Thymus (tissue), 11 donors: ENCODE measurements around the gene FBXO17. TPM values are rescaled to one million over a fixed set of nuclear protein-coding genes. Genes with fewer than 3 reads are reported as not detected.

ENCODE experiments used
- DNase-seq, 9 donors: peaks; one replicate each; pipeline ENCODE4 v3.0.0-alpha.2; 2013; ENCODE audit warnings: low spot score in 9 of 9, low read depth in 6 of 9, missing footprints in 1 of 9
- H3K27ac ChIP-seq, 2 donors: one replicate each; pipeline ENCODE4 v1.5.1; 2013; ENCODE audit warnings: control low read depth in 1 of 2, low read depth in 1 of 2, low read length in 1 of 2, mild to moderate bottlenecking in 1 of 2, moderate library complexity in 1 of 2
- H3K27me3 ChIP-seq, 2 donors: one replicate each; pipeline ENCODE4 v1.5.1; 2013; ENCODE audit warnings: low read length in 1 of 2; ENCODE audit not compliant: control insufficient read depth in 2 of 2, insufficient read depth in 1 of 2
- H3K36me3 ChIP-seq, 2 donors: one replicate each; pipeline ENCODE4 v1.5.1; 2013; ENCODE audit warnings: low read length in 1 of 2, mild to moderate bottlenecking in 1 of 2, moderate library complexity in 1 of 2; ENCODE audit not compliant: control insufficient read depth in 2 of 2, insufficient read depth in 2 of 2
- H3K4me1 ChIP-seq, 2 donors: one replicate each; pipeline ENCODE4 v1.5.1; 2013; ENCODE audit warnings: low read length in 2 of 2; ENCODE audit not compliant: control insufficient read depth in 2 of 2, insufficient read depth in 2 of 2
- H3K4me3 ChIP-seq, 2 donors: one replicate each; pipeline ENCODE4 v1.5.1; 2013; ENCODE audit warnings: low read length in 2 of 2, control low read depth in 1 of 2, mild to moderate bottlenecking in 1 of 2
- H3K9me3 ChIP-seq, 2 donors: one replicate each; pipeline ENCODE4 v1.5.1; 2013; ENCODE audit warnings: low read length in 1 of 2, mild to moderate bottlenecking in 1 of 2; ENCODE audit not compliant: control insufficient read depth in 2 of 2, insufficient read depth in 1 of 2
- WGBS: extraction: QIAGEN DNeasy Blood & Tissue Kit; methylation state at CpG from one replicate; pipeline ENCODE4 v1.1.7; 2013; 5-methylcytosine and 5-hydroxymethylcytosine counted together
- polyA plus RNA-seq: library from polyadenylated mRNA; stranded (reverse); fragments of 200-250 nt; gene quantifications from one replicate; pipeline ENCODE4 v1.2.3, GENCODE V29; 2013
- total RNA-seq: library from RNA; stranded (reverse); fragments of 120-200 nt; gene quantifications from one replicate; pipeline ENCODE4 v1.2.4, GENCODE V29; 2013
- donor health status: healthy.

Gene FBXO17
- total and polyA plus RNA-seq, 2 donors: 3.8 to 4.0 TPM

GRCh38 chr19:38905620-38906019 lies 69.9 kb downstream of the FBXO17 start:
- WGBS: 98% methylated on average over 4 of the region's 4 CpGs
- H3K27ac ChIP-seq: no peak overlapping the region
- peaks cover 22 to 36% of the 10 kb centered on the region in 2 donors for H3K36me3 ChIP-seq
- DNase-seq: no peak
- no peak overlapping the region for H3K4me3 ChIP-seq
- H3K27me3 ChIP-seq: no peaks in the 10 kb centered on the region
- H3K9me3 ChIP-seq: peaks cover 0 to 5% of the 10 kb centered on the region in 2 donors
- H3K4me1 ChIP-seq: peaks cover 0 to 6% of the 10 kb centered on the region in 2 donors

- Histone ChIP-seq H3K4me3 (no peak overlapping the region), H3K27me3 (no peaks in the 10 kb centered on the region), H3K36me3 (peaks cover 22 to 36% of the 10 kb centered on the region in 2 donors), H3K4me1 (peaks cover 0 to 9% of the 10 kb centered on the region in 2 donors), H3K27ac (no peak overlapping the region), H3K9me3 (peaks cover 0 to 5% of the 10 kb centered on the region in 2 donors)
- no peak for DNase-seq
- WGBS: 97% methylated on average over 35 of the region's 35 CpGs
Observed at GRCh38 chr19:38904581-38905539, 70.7 kb downstream of the FBXO17 start.

GRCh38 chr19:38901683-38902082 lies 73.9 kb downstream of the FBXO17 start:
- Histone ChIP-seq H3K4me1 (peaks cover 6 to 24% of the 10 kb centered on the region in 2 donors), H3K36me3 (peaks cover 10 to 19% of the 10 kb centered on the region in 2 donors), H3K27ac (no peak overlapping the region), H3K27me3 (no peaks in the 10 kb centered on the region), H3K9me3 (peaks cover 0 to 5% of the 10 kb centered on the region in 2 donors), H3K4me3 (no peak overlapping the region)
- DNase-seq: no peak
- WGBS: 98% methylated on average over 1 of the region's 1 CpG

- DNase-seq: no peak
- H3K27me3 ChIP-seq: no peaks in the 10 kb centered on the region
- H3K36me3 ChIP-seq: peaks cover 8 to 15% of the 10 kb centered on the region in 2 donors
- 41% methylated on average over 3 of the region's 3 CpGs for WGBS
- no peak overlapping the region for H3K27ac ChIP-seq
- H3K4me1 ChIP-seq: peaks cover 6 to 24% of the 10 kb centered on the region in 2 donors
- H3K4me3 ChIP-seq: peak overlapping the region in 1 of 2 donors; percentile 84
- H3K9me3 ChIP-seq: peaks cover 0 to 5% of the 10 kb centered on the region in 2 donors
Observed at GRCh38 chr19:38900743-38901190, 74.8 kb downstream of the FBXO17 start.

GRCh38 chr19:38900202-38900629 lies 75.3 kb downstream of the FBXO17 start:
- H3K27ac ChIP-seq: peak overlapping the region; percentile 71 to 78
- H3K36me3 ChIP-seq: peaks cover 3 to 9% of the 10 kb centered on the region in 2 donors
- H3K9me3 ChIP-seq: peaks cover 0 to 5% of the 10 kb centered on the region in 2 donors
- H3K4me3 ChIP-seq: peak overlapping the region; percentile 84
- WGBS: 5% methylated on average over 8 of the region's 8 CpGs
- H3K4me1 ChIP-seq: peaks cover 6 to 25% of the 10 kb centered on the region in 2 donors
- H3K27me3 ChIP-seq: no peaks in the 10 kb centered on the region
- no peak for DNase-seq

GRCh38 chr19:38899447-38900201 lies 75.9 kb downstream of the FBXO17 start, which contains the start of the genes NFKBIB and SIRT2:
Gene NFKBIB (plus strand): TSS chr19:38899969. CDS start chr19:38900033, 64 bp downstream.
Gene SIRT2 (minus strand): TSS chr19:38899618. CDS start chr19:38899521, 97 bp downstream.
- peak within 1 kb of the TSS; percentile 84 for H3K4me3 ChIP-seq
- H3K27me3 ChIP-seq: no peaks in the 10 kb centered on the region
- H3K9me3 ChIP-seq: peaks cover 0 to 5% of the 10 kb centered on the region in 2 donors
- H3K27ac ChIP-seq: peak within 1 kb of the TSS; percentile 71 to 78
- peaks cover 0 to 3% of the 10 kb centered on the region in 2 donors for H3K36me3 ChIP-seq
- WGBS: under 1% methylated on average over 64 of the region's 64 CpGs
- peak; percentile 97 to 100 (median 99) for DNase-seq
- peaks cover 6 to 31% of the 10 kb centered on the region in 2 donors for H3K4me1 ChIP-seq

GRCh38 chr19:38898788-38899446 lies 76.6 kb downstream of the FBXO17 start:
- Histone ChIP-seq H3K4me1 (peaks cover 6 to 33% of the 10 kb centered on the region in 2 donors), H3K27me3 (no peaks in the 10 kb centered on the region), H3K4me3 (peak overlapping the region; percentile 84), H3K27ac (peak overlapping the region; percentile 70), H3K9me3 (peaks cover 0 to 5% of the 10 kb centered on the region in 2 donors), H3K36me3 (no peaks in the 10 kb centered on the region)
- WGBS: 14% methylated on average over 25 of the region's 25 CpGs
- no peak for DNase-seq

GRCh38 chr19:38894968-38895367 lies 80.6 kb downstream of the FBXO17 start:
- H3K36me3 ChIP-seq: peaks cover 4 to 12% of the 10 kb centered on the region in 2 donors
- H3K4me1 ChIP-seq: peaks cover 6 to 27% of the 10 kb centered on the region in 2 donors
- no peaks in the 10 kb centered on the region for H3K9me3 ChIP-seq
- no peak for DNase-seq
- no peaks in the 10 kb centered on the region for H3K27me3 ChIP-seq
- H3K4me3 ChIP-seq: no peak overlapping the region
- WGBS: 48% methylated on average over 9 of the region's 9 CpGs
- H3K27ac ChIP-seq: no peak overlapping the region
